Adrenal gland (tissue), 12 donors: ENCODE results near the gene TMEM213. TPM values are rescaled to one million over a fixed set of nuclear protein-coding genes. Genes with fewer than 3 reads are reported as not detected.

Experiments
- DNase-seq, 7 donors: peaks; one replicate each; pipeline ENCODE4 v3.0.0-alpha.2; 2019 to 2020
- H3K27ac ChIP-seq, 5 donors: fragments of 200-600 bp; sonication (generic) in 4 of 5; 1 replicate in 3 of 5; 2 replicates in 2 of 5; pipeline versions ENCODE4 v1.5.1 to v1.8.0; 2016 to 2020; ENCODE audit warnings: mild to moderate bottlenecking in 1 of 5
- H3K27me3 ChIP-seq: fragments of 200-600 bp; 2 replicates; pipeline ENCODE4 v1.8.0; 2021
- H3K36me3 ChIP-seq, 2 donors: fragments of 200-600 bp; replicated peaks in 1 of 2; 1 replicate in 1 of 2; 2 replicates in 1 of 2; pipeline versions ENCODE4 v1.5.1 to v1.8.0; 2018 to 2022
- H3K4me1 ChIP-seq, 2 donors: fragments of 200-600 bp; replicated peaks in 1 of 2; 1 replicate in 1 of 2; 2 replicates in 1 of 2; pipeline versions ENCODE4 v1.5.1 to v1.8.0; 2018 to 2021
- H3K4me3 ChIP-seq, 4 donors: fragments of 200-600 bp; sonication (generic) in 3 of 4; one replicate each; pipeline ENCODE4 v1.5.1; 2016 to 2018
- H3K9me3 ChIP-seq, 3 donors: fragments of 200-600 bp; sonication (generic) in 1 of 3; replicated peaks in 1 of 3; 1 replicate in 2 of 3; 2 replicates in 1 of 3; pipeline versions ENCODE4 v1.5.1 to v1.8.0; 2016 to 2021
- CTCF ChIP-seq, 6 experiments: fragments of 450-650 bp in 4 of 6; fragments of 200-600 bp in 2 of 6; sonication (generic) in 1 of 6; IDR thresholded peaks; 1 replicate in 5 of 6; 2 replicates in 1 of 6; pipeline versions ENCODE4 v1.5.1 to v1.8.0; 2016 to 2021; ENCODE audit warnings: antibody characterized with exemption in 6 of 6, mild to moderate bottlenecking in 2 of 6, moderate library complexity in 1 of 6
- POLR2A ChIP-seq, 2 donors: fragments of 450-650 bp; IDR thresholded peaks; one replicate each; pipeline ENCODE4 v1.6.1; 2017; ENCODE audit warnings: antibody characterized with exemption in 2 of 2, mild to moderate bottlenecking in 2 of 2, moderate library complexity in 1 of 2
- WGBS, 4 donors: extraction: QIAGEN DNeasy Blood & Tissue Kit in 2 of 4; methylation state at CpG; one replicate each; pipeline versions ENCODE4 v1.1.5 to v1.1.7; 2013 to 2017; 5-methylcytosine and 5-hydroxymethylcytosine counted together
- intact Hi-C, 2 donors: fragments of 100-400 bp; cut with DNase I; formaldehyde crosslinking; loops; one replicate each; pipeline versions ENCODE4 v1.14.1 to v1.15.0; 2022 to 2023
- polyA plus RNA-seq, 3 donors: library from polyadenylated mRNA; stranded (reverse); fragments of 200-250 nt in 2 of 3; fragments of 350-450 nt in 1 of 3; fragmentation: Illumina TruSeq in 1 of 3; extraction: RNeasy Lipid Tissue Mini Kit (QIAGEN cat#74804) in 1 of 3; gene quantifications; one replicate each; pipeline ENCODE4 v1.2.3, GENCODE V29; 2013 to 2014
- total RNA-seq, 9 donors: library from RNA; depleted of rRNA in 4 of 9; stranded (reverse); fragments of >200 nt in 4 of 9; fragments of 120-200 nt in 1 of 9; fragmentation: NEBNext Ultra II Directional in 1 of 9; extraction: Animal tissue kit (Norgen Biotek cat#: 25700) in 1 of 9; gene quantifications; one replicate each; pipeline versions ENCODE4 v1.1.0 to v1.2.4, GENCODE V29; 2013 to 2023
- donor health status: healthy with polysubstance abuse.
- donor health status: Bipolar disorder and iron deficiency.
- donor health status: DM: yes; HTN: yes; CAD: no.
- donor health status: DM: no; HTN: no; CAD: no.
- donor health status: DM: no; HTN: no; CAD: no.
- donor health status: DM: yes; HTN: yes; CAD: no.

TMEM213 gene
- total and polyA plus RNA-seq, 12 donors, result not detected

GRCh38 chr7:138848056-138848980 lies 50.5 kb downstream of the TMEM213 start:
- 57 to 64% (median 60%) methylated on average over 3 of the region's 3 CpGs for WGBS, 4 donors
- no peaks in the 10 kb centered on the region for H3K27me3 ChIP-seq
- no peaks in the 10 kb centered on the region for H3K4me1 ChIP-seq
- intact Hi-C loops, result no loop called here
- H3K9me3 ChIP-seq, result no peaks in the 10 kb centered on the region
- no peak overlapping the region for H3K27ac ChIP-seq
- DNase-seq, result no peak
- H3K4me3 ChIP-seq, result no peak overlapping the region
- TF ChIP-seq POLR2A (IDR thresholded peaks at IDR 0.05) (no peak), CTCF (IDR thresholded peaks at IDR 0.05) (no peak)
- no peaks in the 10 kb centered on the region for H3K36me3 ChIP-seq

- no peak for TF ChIP-seq POLR2A (IDR thresholded peaks at IDR 0.05)
- no peak for TF ChIP-seq CTCF (IDR thresholded peaks at IDR 0.05)
- no peak overlapping the region for H3K27ac ChIP-seq
- no peak for DNase-seq
- intact Hi-C loops, result no loop called here
- 96 to 98% (median 97%) methylated on average over 5 of the region's 5 CpGs for WGBS, 4 donors
- H3K9me3 ChIP-seq, result no peaks in the 10 kb centered on the region
- H3K27me3 ChIP-seq, result no peaks in the 10 kb centered on the region
- no peaks in the 10 kb centered on the region for H3K36me3 ChIP-seq
- H3K4me3 ChIP-seq, result no peak overlapping the region
- no peaks in the 10 kb centered on the region for H3K4me1 ChIP-seq
Observed at GRCh38 chr7:138849701-138850100, 51.9 kb downstream of the TMEM213 start.

GRCh38 chr7:138852469-138852868 lies 54.7 kb downstream of the TMEM213 start:
- intact Hi-C loops, result no loop called here
- 92 to 98% (median 95%) methylated on average over 5 of the region's 5 CpGs for WGBS, 4 donors
- Histone ChIP-seq H3K36me3 (no peaks in the 10 kb centered on the region), H3K4me3 (no peak overlapping the region), H3K27ac (no peak overlapping the region), H3K9me3 (no peaks in the 10 kb centered on the region), H3K27me3 (no peaks in the 10 kb centered on the region), H3K4me1 (no peaks in the 10 kb centered on the region)
- TF ChIP-seq CTCF (IDR thresholded peaks at IDR 0.05), result no peak
- no peak for TF ChIP-seq POLR2A (IDR thresholded peaks at IDR 0.05)
- no peak for DNase-seq

- H3K4me3 ChIP-seq, result no peak overlapping the region
- intact Hi-C loops, result no loop called here
- TF ChIP-seq POLR2A (IDR thresholded peaks at IDR 0.05) (no peak), CTCF (IDR thresholded peaks at IDR 0.05) (no peak)
- H3K9me3 ChIP-seq, result no peaks in the 10 kb centered on the region
- no peak for DNase-seq
- WGBS, 4 donors, result 84 to 89% (median 86%) methylated on average over 3 of the region's 3 CpGs
- H3K36me3 ChIP-seq, result no peaks in the 10 kb centered on the region
- no peaks in the 10 kb centered on the region for H3K27me3 ChIP-seq
- no peaks in the 10 kb centered on the region for H3K4me1 ChIP-seq
- H3K27ac ChIP-seq, result no peak overlapping the region
Observed at GRCh38 chr7:138853448-138853847, 55.7 kb downstream of the TMEM213 start.
